GM18858 (cell line): Measurements from ENCODE around the gene FABP7.

Experiments used
- ATAC-seq: cut with Tn5 transposase; IDR thresholded peaks from one replicate; pipeline ENCODE4 v1.9.1; 2021; ENCODE audit not compliant: unreplicated experiment

FABP7 gene

GRCh38 chr6:122832459-122832858, 52.9 kb downstream of the FABP7 start:
- ATAC-seq: no peak

DNA sequence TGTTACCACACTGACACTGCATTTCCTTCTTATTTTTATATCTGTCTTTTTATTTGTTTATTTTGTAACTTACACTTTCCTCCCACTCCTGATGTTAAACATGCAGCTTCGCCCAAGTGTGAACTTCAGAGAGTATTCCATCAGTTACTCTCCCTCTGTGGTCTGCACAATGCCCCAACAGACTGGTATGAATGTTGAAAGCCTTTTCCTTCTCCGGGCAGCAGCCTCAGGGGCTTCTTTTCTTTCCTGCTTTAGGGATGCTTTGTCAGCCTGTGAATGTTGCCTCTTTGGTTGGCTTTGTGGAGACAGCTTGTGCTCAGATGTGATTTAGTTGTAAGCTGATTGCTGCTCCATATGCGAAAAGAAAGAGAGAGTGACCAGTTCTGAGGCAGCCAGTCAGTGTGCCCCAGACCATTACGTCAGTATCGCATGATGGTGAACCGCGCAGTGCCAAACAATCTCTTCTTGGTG, 53.5 kb downstream of the FABP7 start:
- no peak for ATAC-seq
